Ascending aorta (tissue), 2 donors: Measurements from ENCODE around the gene MYCN. TPM values are rescaled to one million over a fixed set of nuclear protein-coding genes. Genes with fewer than 3 reads are reported as not detected.
A peak's percentile ranks its signal among the peaks of the same experiment; 100 is the strongest.

Experiments
- DNase-seq, 2 donors: peaks; one replicate each; pipeline ENCODE4 v3.0.0-alpha.2; 2019; ENCODE audit warnings: low spot score in 2 of 2
- H3K27ac ChIP-seq, 2 donors: fragments of 200-600 bp; sonication (generic); one replicate each; pipeline ENCODE4 v1.5.1; 2016 to 2017; ENCODE audit warnings: mild to moderate bottlenecking in 1 of 2
- H3K27me3 ChIP-seq: fragments of 200-600 bp; sonication (generic); one replicate; pipeline ENCODE4 v1.5.1; 2017
- H3K36me3 ChIP-seq, 2 donors: fragments of 200-600 bp; sonication (generic); one replicate each; pipeline ENCODE4 v1.5.1; 2016
- H3K4me1 ChIP-seq, 2 donors: fragments of 200-600 bp; sonication (generic); one replicate each; pipeline ENCODE4 v1.5.1; 2016 to 2017; ENCODE audit warnings: mild to moderate bottlenecking in 1 of 2
- H3K4me3 ChIP-seq, 2 donors: fragments of 200-600 bp; sonication (generic); one replicate each; pipeline ENCODE4 v1.5.1; 2016 to 2017; ENCODE audit warnings: mild to moderate bottlenecking in 1 of 2
- H3K9me3 ChIP-seq, 2 donors: fragments of 200-600 bp; sonication (generic); one replicate each; pipeline ENCODE4 v1.5.1; 2016
- CTCF ChIP-seq, 3 experiments: fragments of 200-600 bp in 2 of 3; fragments of 450-650 bp in 1 of 3; sonication (generic) in 2 of 3; IDR thresholded peaks; one replicate each; pipeline ENCODE4 v1.5.1; 2016 to 2019; ENCODE audit warnings: antibody characterized with exemption in 3 of 3, mild to moderate bottlenecking in 1 of 3, moderate library complexity in 1 of 3
- intact Hi-C: fragments of 100-400 bp; cut with DNase I; formaldehyde crosslinking; loops from one replicate; pipeline ENCODE4 v1.15.1; 2023
- total RNA-seq: library from RNA; depleted of rRNA; stranded (reverse); fragments of >200 nt; gene quantifications from one replicate; pipeline ENCODE4 v1.1.0, GENCODE V29; 2016

Gene MYCN
- total RNA-seq, 1 donor from 2014 or later = not detected

GRCh38 chr2:15938803-15939555 lies 1.4 kb upstream of the MYCN start:
- Histone ChIP-seq H3K36me3 (no peaks in the 10 kb centered on the region), H3K27me3 (peaks cover 16% of the 10 kb centered on the region), H3K4me3 (peak overlapping the region in 1 of 2 donors; percentile 61), H3K27ac (no peak overlapping the region), H3K9me3 (no peaks in the 10 kb centered on the region), H3K4me1 (peaks cover 2 to 22% of the 10 kb centered on the region in 2 donors)
- no peak for TF ChIP-seq CTCF (IDR thresholded peaks at IDR 0.05)
- DNase-seq = no peak
- intact Hi-C loops = no loop called here

- Histone ChIP-seq H3K4me3 (peak overlapping the region; percentile 53 to 61), H3K27ac (no peak overlapping the region), H3K9me3 (no peaks in the 10 kb centered on the region), H3K36me3 (no peaks in the 10 kb centered on the region), H3K4me1 (peaks cover 2 to 22% of the 10 kb centered on the region in 2 donors), H3K27me3 (peaks cover 16% of the 10 kb centered on the region)
- DNase-seq = peak in 1 of 2 donors; percentile 67
- intact Hi-C loops = no loop called here
- peak in 2 of 3 experiments; percentile 35 to 57 for TF ChIP-seq CTCF (IDR thresholded peaks at IDR 0.05)
Measured at GRCh38 chr2:15939556-15939853, 845 bp upstream of the MYCN start.

GRCh38 chr2:15940661-15941480 lies 521 bp downstream of the MYCN start:
- Histone ChIP-seq H3K4me1 (peaks cover 2 to 22% of the 10 kb centered on the region in 2 donors), H3K4me3 (peak overlapping the region; percentile 53 to 61), H3K36me3 (no peaks in the 10 kb centered on the region), H3K27ac (no peak overlapping the region), H3K9me3 (no peaks in the 10 kb centered on the region), H3K27me3 (peaks cover 16% of the 10 kb centered on the region)
- TF ChIP-seq CTCF (IDR thresholded peaks at IDR 0.05) = no peak
- DNase-seq = no peak
- intact Hi-C loops = loop anchor here (10.0 kb wide), 1 partner anchor 664 kb away; no protein-coding TSS in a partner anchor

GRCh38 chr2:15941481-15941850 lies 1.1 kb downstream of the MYCN start:
- H3K4me1 ChIP-seq = peaks cover 2 to 22% of the 10 kb centered on the region in 2 donors
- peaks cover 16% of the 10 kb centered on the region for H3K27me3 ChIP-seq
- TF ChIP-seq CTCF (IDR thresholded peaks at IDR 0.05) = no peak
- H3K36me3 ChIP-seq = no peaks in the 10 kb centered on the region
- no peak for DNase-seq
- intact Hi-C loops = loop anchor here (10.0 kb wide), 1 partner anchor 663 kb away; no protein-coding TSS in a partner anchor
- no peaks in the 10 kb centered on the region for H3K9me3 ChIP-seq
- no peak overlapping the region for H3K27ac ChIP-seq
- peak overlapping the region; percentile 39 to 61 for H3K4me3 ChIP-seq

- Histone ChIP-seq H3K9me3 (no peaks in the 10 kb centered on the region), H3K27ac (no peak overlapping the region), H3K4me1 (peaks cover 2 to 22% of the 10 kb centered on the region in 2 donors), H3K4me3 (peak overlapping the region; percentile 39 to 61), H3K27me3 (peaks cover 16% of the 10 kb centered on the region), H3K36me3 (no peaks in the 10 kb centered on the region)
- intact Hi-C loops = loop anchor here (10.0 kb wide), 1 partner anchor 663 kb away; no protein-coding TSS in a partner anchor
- DNase-seq = no peak
- no peak for TF ChIP-seq CTCF (IDR thresholded peaks at IDR 0.05)
Measured at GRCh38 chr2:15941871-15942710, 1.7 kb downstream of the MYCN start.
